WTC11 (cell line): ENCODE measurements around the gene TUBB2B.

Source experiments
- ATF6 ChIP-seq: sonication (generic); formaldehyde crosslinking; IDR thresholded peaks from 2 replicates; pipeline ENCODE4 v1.8.1; 2023; ENCODE audit warnings: mild to moderate bottlenecking, missing genetic modification reagents
- CREB1 ChIP-seq: sonication (generic); formaldehyde crosslinking; IDR thresholded peaks from 2 replicates; pipeline ENCODE4 v1.8.0; 2023; ENCODE audit warnings: mild to moderate bottlenecking, missing genetic modification reagents
- CTCF ChIP-seq: fragments of 200-600 bp; IDR thresholded peaks from 2 replicates; pipeline ENCODE4 v1.8.0; 2022; ENCODE audit warnings: antibody characterized with exemption
- ELF4 ChIP-seq: sonication (generic); formaldehyde crosslinking; IDR thresholded peaks from 2 replicates; pipeline ENCODE4 v1.8.1; 2022; ENCODE audit warnings: low read depth, mild to moderate bottlenecking, moderate library complexity, missing genetic modification reagents
- FOXJ3 ChIP-seq: sonication (generic); formaldehyde crosslinking; IDR thresholded peaks from 2 replicates; pipeline ENCODE4 v1.9.0; 2021; ENCODE audit warnings: missing genetic modification reagents, mild to moderate bottlenecking, borderline replicate concordance
- FOXP1 ChIP-seq: sonication (generic); formaldehyde crosslinking; IDR thresholded peaks from 2 replicates; pipeline ENCODE4 v1.8.0; 2022; ENCODE audit warnings: missing genetic modification reagents, mild to moderate bottlenecking, moderate library complexity, borderline replicate concordance
- IRF2 ChIP-seq: sonication (generic); formaldehyde crosslinking; IDR thresholded peaks from 2 replicates; pipeline ENCODE4 v1.8.0; 2022; ENCODE audit warnings: low read depth, missing genetic modification reagents, borderline replicate concordance
- JUN ChIP-seq: sonication (generic); formaldehyde crosslinking; IDR thresholded peaks from 2 replicates; pipeline ENCODE4 v1.8.0; 2023; ENCODE audit warnings: mild to moderate bottlenecking, missing genetic modification reagents
- TP53 ChIP-seq: sonication (generic); formaldehyde crosslinking; IDR thresholded peaks from 2 replicates; pipeline ENCODE4 v1.8.1; 2023; ENCODE audit warnings: mild to moderate bottlenecking, missing genetic modification reagents
- USF2 ChIP-seq: sonication (generic); formaldehyde crosslinking; IDR thresholded peaks from 2 replicates; pipeline ENCODE4 v1.8.1; 2023; ENCODE audit warnings: mild to moderate bottlenecking, missing genetic modification reagents, moderate library complexity
- TF ChIP-seq, protein P1 (sequence below): sonication (generic); formaldehyde crosslinking; IDR thresholded peaks from 2 replicates; pipeline ENCODE4 v1.8.0; 2022; ENCODE audit warnings: mild to moderate bottlenecking, missing genetic modification reagents

GRCh38 chr6:3258201-3258600 lies 30.7 kb upstream of the TUBB2B start:
- TF ChIP-seq USF2 (CRISPR knock-in tag) (no peak), CTCF (no peak), ELF4 (CRISPR knock-in tag) (no peak), FOXP1 (no peak), ATF6 (no peak), CREB1 (CRISPR knock-in tag) (no peak), JUN (CRISPR knock-in tag) (no peak), FOXJ3 (no peak), TP53 (no peak), IRF2 (no peak)
- TF ChIP-seq, protein P1, sequence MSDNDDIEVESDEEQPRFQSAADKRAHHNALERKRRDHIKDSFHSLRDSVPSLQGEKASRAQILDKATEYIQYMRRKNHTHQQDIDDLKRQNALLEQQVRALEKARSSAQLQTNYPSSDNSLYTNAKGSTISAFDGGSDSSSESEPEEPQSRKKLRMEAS (CRISPR knock-in tag), result no peak
